ENCODE data around the gene DPRX.

DPRX gene

GRCh38 chr19:53631949-53632407 is at the start of gene DPRX:
Gene DPRX (plus strand): TSS chr19:53631999. CDS start chr19:53632107, 108 bp downstream.
- DNase-seq, result no peak

GRCh38 chr19:53583181-53583580 is 48.6 kb upstream of the DPRX start:
- no peak for DNase-seq

GRCh38 chr19:53586277-53586691 is 45.5 kb upstream of the DPRX start:
- DNase-seq, result no peak

- DNase-seq, result no peak
Observed at GRCh38 chr19:53594811-53595509, 36.8 kb upstream of the DPRX start.

GRCh38 chr19:53595510-53595867 is 36.3 kb upstream of the DPRX start:
- DNase-seq, result no peak

- no peak for DNase-seq
Observed at GRCh38 chr19:53596056-53596455, 35.7 kb upstream of the DPRX start.

- DNase-seq, result no peak
Observed at GRCh38 chr19:53597023-53597422, 34.8 kb upstream of the DPRX start.

- no peak for DNase-seq
Observed at GRCh38 chr19:53598361-53598760, 33.4 kb upstream of the DPRX start.

GRCh38 chr19:53600217-53600616 is 31.6 kb upstream of the DPRX start:
- no peak for DNase-seq

GRCh38 chr19:53606031-53606430 is 25.8 kb upstream of the DPRX start:
- no peak for DNase-seq

- DNase-seq, result no peak
Observed at GRCh38 chr19:53608381-53608780, 23.4 kb upstream of the DPRX start.

GRCh38 chr19:53612762-53613526 is 18.9 kb upstream of the DPRX start:
- no peak for DNase-seq

- no peak for DNase-seq
Observed at GRCh38 chr19:53621885-53622740, 9.7 kb upstream of the DPRX start.

GRCh38 chr19:53624771-53625545 is 6.8 kb upstream of the DPRX start:
- DNase-seq, result no peak

- no peak for DNase-seq
Observed at GRCh38 chr19:53626486-53626885, 5.3 kb upstream of the DPRX start.

- no peak for DNase-seq
Observed at GRCh38 chr19:53626976-53627375, 4.8 kb upstream of the DPRX start.

GRCh38 chr19:53634768-53635167 is 3.0 kb downstream of the DPRX start:
- no peak for DNase-seq

GRCh38 chr19:53639471-53639870 is 7.7 kb downstream of the DPRX start:
- DNase-seq, result no peak

- DNase-seq, result no peak
Observed at GRCh38 chr19:53642381-53643099, 10.7 kb downstream of the DPRX start.

- DNase-seq, result no peak
Observed at GRCh38 chr19:53644061-53644816, 12.4 kb downstream of the DPRX start.

- no peak for DNase-seq
Observed at GRCh38 chr19:53646144-53646543, 14.3 kb downstream of the DPRX start.

Data from fibroblast of upper back skin (primary cell).